Chondrocyte (in vitro differentiated cells): ENCODE measurements around the gene CHN1. TPM values are rescaled to one million over a fixed set of nuclear protein-coding genes. Genes with fewer than 3 reads are reported as not detected.

Experiments
- DNase-seq: peaks from one replicate; pipeline ENCODE4 v3.0.0; 2021; ENCODE audit warnings: mixed read lengths, low spot score
- H3K27ac Mint-ChIP-seq: one replicate; pipeline ENCODE4 v1.8.0; 2021; ENCODE audit warnings: mild to moderate bottlenecking, moderate library complexity, mixed read lengths; ENCODE audit not compliant: unreplicated experiment
- H3K27me3 Mint-ChIP-seq: 2 replicates; pipeline ENCODE4 v1.8.0; 2021; ENCODE audit warnings: low read depth, mixed read lengths
- H3K36me3 Mint-ChIP-seq: 2 replicates; pipeline ENCODE4 v1.8.0; 2021; ENCODE audit warnings: low read depth, mixed read lengths
- H3K4me1 Mint-ChIP-seq: 2 replicates; pipeline ENCODE4 v1.8.0; 2021; ENCODE audit warnings: low read depth, mild to moderate bottlenecking, mixed read lengths
- H3K4me3 Mint-ChIP-seq: one replicate; pipeline ENCODE4 v1.8.0; 2021; ENCODE audit warnings: mild to moderate bottlenecking, moderate library complexity, mixed read lengths; ENCODE audit not compliant: unreplicated experiment
- H3K9me3 Mint-ChIP-seq: 2 replicates; pipeline ENCODE4 v1.8.0; 2021; ENCODE audit warnings: low read depth, mixed read lengths
- total RNA-seq: library from RNA; stranded (reverse); gene quantifications from 3 replicates; pipeline ENCODE4 v1.2.1, GENCODE V29; 2021
- TF ChIP-seq, protein P1 (sequence below): fragments of 200-600 bp; sonication (generic); IDR thresholded peaks from 2 replicates; pipeline ENCODE4 v1.5.0; 2021; ENCODE audit warnings: antibody characterized with exemption, mild to moderate bottlenecking, moderate library complexity

CHN1 gene
- total RNA-seq, 1 donor from 2014 or later, result 23.1 TPM

DNA sequence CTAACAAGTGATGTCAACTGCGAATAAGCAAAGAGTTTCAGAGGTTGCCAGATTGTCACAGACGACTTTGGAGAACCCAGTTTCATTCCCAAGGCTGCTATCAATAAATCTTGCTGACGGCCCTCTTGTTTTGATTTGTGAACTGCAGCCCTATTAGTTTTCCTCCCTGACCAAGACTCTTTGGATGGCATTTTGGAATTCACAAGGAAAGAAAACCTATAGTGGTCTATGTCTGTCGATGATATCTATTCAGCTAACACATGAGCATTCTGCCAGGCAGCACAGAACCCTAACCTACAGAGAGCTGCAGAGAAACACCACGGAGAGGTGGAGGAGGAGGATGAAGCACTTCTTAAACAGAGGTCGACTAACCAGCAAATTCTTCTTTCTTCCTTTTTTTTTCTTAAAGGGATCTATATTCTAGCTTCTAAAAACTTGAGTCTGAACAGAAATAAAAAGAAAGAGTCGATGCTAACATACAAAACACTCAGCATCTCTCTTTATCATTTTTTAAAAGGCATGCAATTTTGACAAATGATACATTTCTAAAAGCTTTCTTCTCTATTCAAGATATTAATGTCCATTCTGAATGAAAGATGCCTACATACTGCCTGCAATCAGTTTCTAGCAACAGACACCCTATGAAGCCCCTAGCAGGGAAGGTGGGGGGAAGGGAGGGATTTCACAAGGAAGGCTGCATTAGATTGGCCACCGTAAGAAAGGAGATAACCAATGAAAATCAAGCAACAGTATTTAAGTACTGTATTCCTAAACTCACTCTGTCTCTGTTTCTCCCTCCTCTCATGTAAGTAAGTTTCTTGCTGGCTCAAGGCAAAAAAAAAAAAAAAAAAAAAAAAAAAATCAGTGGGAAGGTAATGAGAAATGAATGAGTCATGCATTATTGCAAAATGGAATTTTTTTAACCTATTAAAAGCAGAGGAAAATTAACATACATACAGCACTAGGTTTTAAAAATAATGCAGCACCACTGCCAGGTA lies 157.9 kb downstream of the CHN1 start:
- Mint-ChIP-seq H3K27ac (peak overlapping the region; percentile 85), H3K9me3 (no peaks in the 10 kb centered on the region), H3K27me3 (no peaks in the 10 kb centered on the region), H3K4me3 (peak overlapping the region; percentile 79), H3K4me1 (peaks cover 43% of the 10 kb centered on the region), H3K36me3 (no peaks in the 10 kb centered on the region)
- no peak for DNase-seq
- TF ChIP-seq, protein P1, sequence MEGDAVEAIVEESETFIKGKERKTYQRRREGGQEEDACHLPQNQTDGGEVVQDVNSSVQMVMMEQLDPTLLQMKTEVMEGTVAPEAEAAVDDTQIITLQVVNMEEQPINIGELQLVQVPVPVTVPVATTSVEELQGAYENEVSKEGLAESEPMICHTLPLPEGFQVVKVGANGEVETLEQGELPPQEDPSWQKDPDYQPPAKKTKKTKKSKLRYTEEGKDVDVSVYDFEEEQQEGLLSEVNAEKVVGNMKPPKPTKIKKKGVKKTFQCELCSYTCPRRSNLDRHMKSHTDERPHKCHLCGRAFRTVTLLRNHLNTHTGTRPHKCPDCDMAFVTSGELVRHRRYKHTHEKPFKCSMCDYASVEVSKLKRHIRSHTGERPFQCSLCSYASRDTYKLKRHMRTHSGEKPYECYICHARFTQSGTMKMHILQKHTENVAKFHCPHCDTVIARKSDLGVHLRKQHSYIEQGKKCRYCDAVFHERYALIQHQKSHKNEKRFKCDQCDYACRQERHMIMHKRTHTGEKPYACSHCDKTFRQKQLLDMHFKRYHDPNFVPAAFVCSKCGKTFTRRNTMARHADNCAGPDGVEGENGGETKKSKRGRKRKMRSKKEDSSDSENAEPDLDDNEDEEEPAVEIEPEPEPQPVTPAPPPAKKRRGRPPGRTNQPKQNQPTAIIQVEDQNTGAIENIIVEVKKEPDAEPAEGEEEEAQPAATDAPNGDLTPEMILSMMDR, result no peak

DNA sequence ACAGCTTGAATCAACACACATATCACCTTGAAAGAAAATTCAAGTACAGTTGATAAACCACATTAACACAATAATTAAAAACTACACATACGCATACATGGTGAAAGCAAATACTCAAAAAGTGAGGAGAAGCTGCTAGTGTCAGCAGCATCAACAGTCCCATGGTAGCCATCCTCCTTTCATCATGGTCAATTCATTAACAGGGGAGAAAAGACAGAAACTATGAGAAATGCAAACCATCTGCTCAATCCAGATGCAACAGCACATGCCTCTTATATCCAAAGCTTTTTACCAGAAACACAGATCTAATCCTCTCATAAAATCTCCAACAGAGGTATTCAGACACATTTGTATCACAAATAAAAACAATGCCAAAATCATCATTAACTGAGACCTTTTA lies 159.0 kb downstream of the CHN1 start:
- peaks cover 51% of the 10 kb centered on the region for H3K4me1 Mint-ChIP-seq
- no peaks in the 10 kb centered on the region for H3K27me3 Mint-ChIP-seq
- peak overlapping the region; percentile 82 for H3K27ac Mint-ChIP-seq
- H3K9me3 Mint-ChIP-seq, result no peaks in the 10 kb centered on the region
- TF ChIP-seq, protein P1, result no peak
- no peak for DNase-seq
- H3K4me3 Mint-ChIP-seq, result peak overlapping the region; percentile 79
- H3K36me3 Mint-ChIP-seq, result no peaks in the 10 kb centered on the region

DNA sequence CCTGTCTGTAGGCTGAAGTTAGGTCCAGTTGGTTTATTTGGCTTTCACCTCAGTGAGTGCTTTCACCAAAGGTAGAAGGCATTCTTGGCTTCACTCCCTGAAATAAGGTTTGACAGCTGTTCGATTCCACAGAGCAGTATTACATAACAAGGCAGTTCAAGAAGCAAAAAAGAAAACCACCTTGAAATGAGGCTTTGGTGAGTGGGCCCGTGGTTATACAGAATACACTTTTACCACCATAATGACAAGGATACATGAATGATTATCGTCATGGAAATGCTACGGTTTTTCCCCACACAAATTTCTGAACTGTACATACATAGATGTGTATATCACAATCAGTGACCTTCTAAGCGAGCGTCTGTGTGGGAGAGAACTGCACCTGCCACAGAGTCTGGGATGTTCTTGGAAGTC lies 160.9 kb downstream of the CHN1 start:
- H3K4me1 Mint-ChIP-seq, result peaks cover 62% of the 10 kb centered on the region
- H3K36me3 Mint-ChIP-seq, result no peaks in the 10 kb centered on the region
- no peaks in the 10 kb centered on the region for H3K27me3 Mint-ChIP-seq
- H3K27ac Mint-ChIP-seq, result peak overlapping the region; percentile 57
- H3K9me3 Mint-ChIP-seq, result no peaks in the 10 kb centered on the region
- peak overlapping the region; percentile 19 for H3K4me3 Mint-ChIP-seq
- TF ChIP-seq, protein P1, result no peak
- DNase-seq, result no peak

DNA sequence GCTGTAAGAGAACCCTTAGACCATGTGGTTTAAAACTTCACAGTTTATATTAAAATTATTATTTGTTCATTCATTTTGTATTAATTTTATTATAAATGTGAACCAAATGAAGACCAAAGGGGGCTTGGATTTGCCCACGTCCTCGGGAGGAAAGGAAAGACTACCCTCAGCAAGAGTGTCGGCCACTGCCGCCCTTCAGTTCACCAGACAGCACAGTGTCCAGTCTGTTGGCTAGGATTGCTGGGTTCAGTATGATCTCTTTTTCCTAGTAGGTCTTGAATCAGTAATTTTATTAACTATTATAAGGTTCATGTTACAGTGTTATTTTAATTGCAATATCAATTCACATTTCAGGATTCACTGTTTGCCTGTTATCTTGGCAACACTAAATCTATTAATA lies 162.7 kb downstream of the CHN1 start:
- no peak overlapping the region for H3K4me3 Mint-ChIP-seq

DNA sequence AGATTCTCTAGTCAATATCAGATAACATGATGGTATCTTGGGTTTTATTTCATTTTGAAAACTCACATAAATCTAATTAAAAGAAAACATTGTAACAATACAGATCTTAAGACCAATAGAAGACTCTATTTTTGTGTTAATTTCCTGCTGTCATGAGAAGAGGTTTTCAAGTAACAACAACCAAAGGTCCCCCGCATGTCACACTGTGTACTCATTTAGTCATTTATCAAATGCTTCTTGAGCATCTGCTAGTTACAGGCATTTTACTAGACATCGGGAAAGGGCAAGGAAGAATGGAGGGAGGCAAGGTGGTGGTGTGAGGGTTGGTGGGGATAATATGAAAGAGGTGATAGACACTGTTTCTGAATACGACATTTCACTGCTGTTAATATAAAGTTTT lies 163.2 kb downstream of the CHN1 start:
- TF ChIP-seq, protein P1, result no peak
- Mint-ChIP-seq H3K27me3 (no peaks in the 10 kb centered on the region), H3K4me1 (peaks cover 60% of the 10 kb centered on the region), H3K9me3 (no peaks in the 10 kb centered on the region), H3K36me3 (no peaks in the 10 kb centered on the region), H3K27ac (no peak overlapping the region), H3K4me3 (no peak overlapping the region)
- DNase-seq, result no peak

More for the DNA sequence above, 162.7 kb downstream of the CHN1 start:
- H3K9me3 Mint-ChIP-seq, result no peaks in the 10 kb centered on the region
- no peak for DNase-seq
- peaks cover 60% of the 10 kb centered on the region for H3K4me1 Mint-ChIP-seq
- no peaks in the 10 kb centered on the region for H3K36me3 Mint-ChIP-seq
- H3K27ac Mint-ChIP-seq, result no peak overlapping the region
- TF ChIP-seq, protein P1, result no peak
- no peaks in the 10 kb centered on the region for H3K27me3 Mint-ChIP-seq
